Stomach (tissue), 9 donors: Measurements from ENCODE around the gene TEAD1. TPM values are rescaled to one million over a fixed set of nuclear protein-coding genes. Genes with fewer than 3 reads are reported as not detected.
"Not testable (repeated sequence)": the region's sequence is repeated elsewhere in the genome, so short reads cannot be mapped to it uniquely, and the experiment has no call there.

ENCODE experiments used
- DNase-seq, 2 donors: peaks; one replicate each; pipeline versions ENCODE4 v3.0.0 to v3.0.0-alpha.2; 2013 to 2019
- H3K27ac ChIP-seq, 5 donors: fragments of 200-600 bp in 4 of 5; sonication (generic) in 4 of 5; one replicate each; pipeline ENCODE4 v1.5.1; 2013 to 2019; ENCODE audit warnings: mild to moderate bottlenecking in 1 of 5, moderate library complexity in 1 of 5
- H3K27me3 ChIP-seq, 3 donors: fragments of 200-600 bp; sonication (generic); one replicate each; pipeline ENCODE4 v1.5.1; 2017 to 2019; ENCODE audit warnings: mixed run types in 1 of 3
- H3K36me3 ChIP-seq, 4 donors: fragments of 200-600 bp; sonication (generic); 1 replicate in 3 of 4; 2 replicates in 1 of 4; pipeline ENCODE4 v1.5.1; 2016 to 2019
- H3K4me1 ChIP-seq, 4 donors: fragments of 200-600 bp; sonication (generic); one replicate each; pipeline ENCODE4 v1.5.1; 2016 to 2019
- H3K4me3 ChIP-seq, 4 donors: fragments of 200-600 bp; sonication (generic) in 3 of 4; one replicate each; pipeline ENCODE4 v1.5.1; 2016 to 2019; ENCODE audit warnings: mild to moderate bottlenecking in 1 of 4
- H3K9me3 ChIP-seq, 4 donors: fragments of 200-600 bp; sonication (generic); one replicate each; pipeline ENCODE4 v1.5.1; 2016 to 2019
- EP300 ChIP-seq: sonication (generic); formaldehyde crosslinking; IDR thresholded peaks from one replicate; pipeline ENCODE4 v1.6.1; 2017; ENCODE audit warnings: antibody characterized with exemption
- POLR2A ChIP-seq, 4 donors: fragments of 450-650 bp; IDR thresholded peaks; one replicate each; pipeline ENCODE4 v1.6.1; 2016; ENCODE audit warnings: antibody characterized with exemption in 4 of 4, control low read depth in 2 of 4, mild to moderate bottlenecking in 1 of 4, moderate library complexity in 1 of 4
- POLR2AphosphoS5 ChIP-seq, 3 donors: sonication (generic); formaldehyde crosslinking; IDR thresholded peaks; one replicate each; pipeline ENCODE4 v1.6.1; 2016; ENCODE audit warnings: antibody characterized with exemption in 3 of 3
- WGBS, 5 donors: extraction: QIAGEN DNeasy Blood & Tissue Kit in 3 of 5; methylation state at CpG; one replicate each; pipeline versions ENCODE4 v1.1.5 to v1.1.7; 2013 to 2018; 5-methylcytosine and 5-hydroxymethylcytosine counted together
- intact Hi-C: fragments of 100-400 bp; cut with DNase I; formaldehyde crosslinking; loops from one replicate; pipeline ENCODE4 v1.15.1; 2023; ENCODE audit warnings: low total_unique reads
- polyA plus RNA-seq, 3 donors: library from polyadenylated mRNA; stranded (reverse); fragments of 200-250 nt; gene quantifications; one replicate each; pipeline ENCODE4 v1.2.3, GENCODE V29; 2013
- total RNA-seq, 5 donors: library from RNA; depleted of rRNA; stranded (reverse); fragments of >200 nt; gene quantifications; one replicate each; pipeline versions ENCODE4 v1.1.0 to v1.2.3, GENCODE V29; 2014 to 2016
- TF ChIP-seq, protein P1 (sequence below), 7 experiments: fragments of 450-650 bp in 4 of 7; fragments of 200-600 bp in 3 of 7; sonication (generic) in 3 of 7; IDR thresholded peaks; one replicate each; pipeline ENCODE4 v1.5.1; 2016 to 2019; ENCODE audit warnings: antibody characterized with exemption in 7 of 7, control low read depth in 2 of 7, mild to moderate bottlenecking in 1 of 7
- donor health status: healthy with polysubstance abuse.
- donor health status: Bipolar disorder and iron deficiency.
- donor health status: healthy.

TEAD1 gene
- total and polyA plus RNA-seq, 8 donors = 4.9 to 133 (median 65.2) TPM

DNA sequence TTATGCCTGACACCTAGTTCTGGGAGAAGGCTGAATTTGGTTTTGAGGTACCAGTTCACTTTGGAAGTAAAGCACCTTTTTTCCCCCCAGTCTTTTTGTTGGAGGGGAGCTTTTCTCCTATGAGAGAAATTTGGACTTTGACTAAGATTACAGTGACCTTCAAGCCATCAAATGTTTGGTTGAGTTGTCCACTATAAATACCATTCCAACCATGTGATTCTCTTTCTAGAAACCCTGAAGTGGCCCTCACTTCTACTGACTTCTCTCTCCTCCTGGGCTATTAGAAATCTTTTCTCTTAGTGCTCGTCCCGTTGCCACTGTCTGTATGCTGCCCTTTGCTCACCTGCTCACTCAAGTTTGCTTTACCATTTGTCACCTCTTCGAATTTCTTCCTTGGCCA lies 82.6 kb downstream of the TEAD1 start:
- DNase-seq = no peak
- H3K9me3 ChIP-seq = no peaks in the 10 kb centered on the region
- no peaks in the 10 kb centered on the region for H3K36me3 ChIP-seq
- no peak overlapping the region for H3K27ac ChIP-seq
- TF ChIP-seq POLR2A (IDR thresholded peaks at IDR 0.05) (no peak), EP300 (no peak), POLR2AphosphoS5 (IDR thresholded peaks at IDR 0.05) (no peak)
- TF ChIP-seq, protein P1, sequence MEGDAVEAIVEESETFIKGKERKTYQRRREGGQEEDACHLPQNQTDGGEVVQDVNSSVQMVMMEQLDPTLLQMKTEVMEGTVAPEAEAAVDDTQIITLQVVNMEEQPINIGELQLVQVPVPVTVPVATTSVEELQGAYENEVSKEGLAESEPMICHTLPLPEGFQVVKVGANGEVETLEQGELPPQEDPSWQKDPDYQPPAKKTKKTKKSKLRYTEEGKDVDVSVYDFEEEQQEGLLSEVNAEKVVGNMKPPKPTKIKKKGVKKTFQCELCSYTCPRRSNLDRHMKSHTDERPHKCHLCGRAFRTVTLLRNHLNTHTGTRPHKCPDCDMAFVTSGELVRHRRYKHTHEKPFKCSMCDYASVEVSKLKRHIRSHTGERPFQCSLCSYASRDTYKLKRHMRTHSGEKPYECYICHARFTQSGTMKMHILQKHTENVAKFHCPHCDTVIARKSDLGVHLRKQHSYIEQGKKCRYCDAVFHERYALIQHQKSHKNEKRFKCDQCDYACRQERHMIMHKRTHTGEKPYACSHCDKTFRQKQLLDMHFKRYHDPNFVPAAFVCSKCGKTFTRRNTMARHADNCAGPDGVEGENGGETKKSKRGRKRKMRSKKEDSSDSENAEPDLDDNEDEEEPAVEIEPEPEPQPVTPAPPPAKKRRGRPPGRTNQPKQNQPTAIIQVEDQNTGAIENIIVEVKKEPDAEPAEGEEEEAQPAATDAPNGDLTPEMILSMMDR (IDR thresholded peaks at IDR 0.05) = no peak
- H3K27me3 ChIP-seq = no peaks in the 10 kb centered on the region
- intact Hi-C loops = no loop called here
- peaks cover 15 to 29% (median 24%) of the 10 kb centered on the region in 4 donors for H3K4me1 ChIP-seq
- H3K4me3 ChIP-seq = no peak overlapping the region
- 51 to 62% (median 53%) methylated on average over 3 of the region's 3 CpGs for WGBS, 5 donors

DNA sequence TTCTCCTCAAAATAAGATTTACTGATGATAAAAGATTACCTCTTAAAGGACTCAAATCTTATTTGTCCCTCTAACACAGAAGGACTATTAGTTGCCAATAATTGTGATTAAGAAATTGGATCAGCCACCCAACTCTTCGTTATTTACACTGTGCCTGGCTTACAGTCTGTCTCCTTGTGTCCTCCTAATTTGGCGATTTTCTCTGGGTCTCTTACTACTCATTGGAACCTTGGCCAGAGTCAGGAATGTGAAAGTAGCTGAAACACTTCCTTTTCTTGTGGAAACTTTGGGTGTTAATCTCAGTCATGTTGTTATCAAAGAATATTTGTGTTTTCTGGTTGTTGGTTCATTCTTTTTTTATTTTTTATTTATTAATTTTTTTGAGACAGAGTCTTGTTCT lies 83.2 kb downstream of the TEAD1 start:
- no peak overlapping the region for H3K4me3 ChIP-seq
- DNase-seq = no peak
- peaks cover 15 to 34% (median 25%) of the 10 kb centered on the region in 4 donors for H3K4me1 ChIP-seq
- H3K9me3 ChIP-seq = no peaks in the 10 kb centered on the region
- WGBS, 5 donors = 53 to 71% (median 63%) methylated on average over 2 of the region's 2 CpGs
- no peaks in the 10 kb centered on the region for H3K27me3 ChIP-seq
- H3K27ac ChIP-seq = no peak overlapping the region
- TF ChIP-seq POLR2A (IDR thresholded peaks at IDR 0.05) (no peak), EP300 (no peak), POLR2AphosphoS5 (IDR thresholded peaks at IDR 0.05) (no peak)
- TF ChIP-seq, protein P1 (IDR thresholded peaks at IDR 0.05) = no peak
- H3K36me3 ChIP-seq = no peaks in the 10 kb centered on the region
- intact Hi-C loops = no loop called here

DNA sequence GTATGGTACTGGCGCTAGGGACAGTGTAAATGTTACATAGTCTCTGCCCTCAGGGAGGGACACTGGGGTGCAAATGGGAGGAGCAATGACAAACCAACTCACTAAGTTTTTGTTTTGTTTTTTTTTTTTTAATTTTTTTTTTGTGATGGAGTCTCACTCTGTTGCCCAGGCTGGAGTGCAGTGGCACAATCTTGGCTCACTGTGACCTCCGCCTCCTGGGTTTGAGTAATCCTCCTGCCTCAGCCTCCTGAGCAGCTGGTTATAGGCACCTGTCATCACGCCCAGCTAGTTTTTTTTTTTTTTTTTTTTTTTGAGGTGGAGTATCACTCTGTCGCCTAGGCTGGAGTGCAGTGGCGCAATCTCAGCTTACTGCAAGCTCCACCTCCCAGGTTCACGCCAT lies 83.9 kb downstream of the TEAD1 start:
- H3K9me3 ChIP-seq, H3K36me3 ChIP-seq, DNase-seq, H3K27me3 ChIP-seq, H3K27ac ChIP-seq, intact Hi-C loops, H3K4me3 ChIP-seq: not testable (repeated sequence)
- WGBS, 5 donors = 97 to 100% (median 99%) methylated on average over 6 of the region's 6 CpGs
- H3K4me1 ChIP-seq = peaks cover 15 to 38% (median 25%) of the 10 kb centered on the region in 4 donors

DNA sequence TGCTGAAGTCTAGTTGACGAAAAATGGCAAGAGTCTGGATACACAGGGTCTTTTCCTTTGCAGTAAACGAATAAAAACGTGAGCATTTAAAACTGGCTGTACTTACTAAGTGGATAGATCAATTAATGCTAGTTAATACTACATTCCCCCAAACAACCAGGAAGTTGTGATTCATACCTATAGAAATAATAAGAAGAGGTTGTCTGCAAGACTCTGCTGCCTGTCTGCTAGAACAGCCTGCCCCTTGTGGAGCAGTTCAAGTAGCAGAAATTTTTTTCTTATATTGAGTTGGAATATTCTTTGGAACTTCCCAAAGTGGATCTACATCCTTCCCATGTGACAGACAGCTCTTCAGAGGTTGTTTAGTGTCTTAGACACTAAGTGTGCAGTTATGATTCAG lies 86.8 kb downstream of the TEAD1 start:
- no peak for DNase-seq
- intact Hi-C loops = no loop called here
- peaks cover 4 to 21% (median 17%) of the 10 kb centered on the region in 4 donors for H3K36me3 ChIP-seq
- TF ChIP-seq EP300 (no peak), POLR2AphosphoS5 (IDR thresholded peaks at IDR 0.05) (no peak), POLR2A (IDR thresholded peaks at IDR 0.05) (no peak)
- TF ChIP-seq, protein P1 (IDR thresholded peaks at IDR 0.05) = no peak
- 50 to 76% (median 72%) methylated on average over 3 of the region's 3 CpGs for WGBS, 5 donors
- H3K4me1 ChIP-seq = peaks cover 3 to 28% (median 18%) of the 10 kb centered on the region in 4 donors
- no peak overlapping the region for H3K4me3 ChIP-seq
- H3K27ac ChIP-seq = no peak overlapping the region
- H3K9me3 ChIP-seq = no peaks in the 10 kb centered on the region
- no peaks in the 10 kb centered on the region for H3K27me3 ChIP-seq

- Histone ChIP-seq H3K4me1 (peaks cover 0 to 21% (median 16%) of the 10 kb centered on the region in 4 donors), H3K9me3 (no peaks in the 10 kb centered on the region), H3K27ac (no peak overlapping the region), H3K27me3 (no peaks in the 10 kb centered on the region), H3K4me3 (no peak overlapping the region), H3K36me3 (peaks cover 4 to 27% (median 17%) of the 10 kb centered on the region in 4 donors)
- 68 to 80% (median 76%) methylated on average over 5 of the region's 5 CpGs for WGBS, 5 donors
- TF ChIP-seq POLR2A (IDR thresholded peaks at IDR 0.05) = no peak
- TF ChIP-seq, protein P1 (IDR thresholded peaks at IDR 0.05) = no peak
- TF ChIP-seq EP300 = no peak
- no peak for TF ChIP-seq POLR2AphosphoS5 (IDR thresholded peaks at IDR 0.05)
- intact Hi-C loops = no loop called here
- DNase-seq = peak in 1 of 2 donors; percentile 41
Observed at GRCh38 chr11:12762278-12762677, 88.1 kb downstream of the TEAD1 start.
